ENCODE data around the gene ZNF705A.
A peak's percentile ranks its signal among the peaks of the same experiment; 100 is the strongest.
"Not testable (repeated sequence)": the region's sequence is repeated elsewhere in the genome, so short reads cannot be mapped to it uniquely, and the experiment has no call there.

ZNF705A gene

GRCh38 chr12:8156845-8157244 lies at the start of gene ZNF705A:
Gene ZNF705A, plus strand, starts transcription at chr12:8157015. Its CDS starts 15,611 bp downstream, at chr12:8172626.
- DNase-seq (ENCODE audit: low read depth), result peak; percentile 89

DNA sequence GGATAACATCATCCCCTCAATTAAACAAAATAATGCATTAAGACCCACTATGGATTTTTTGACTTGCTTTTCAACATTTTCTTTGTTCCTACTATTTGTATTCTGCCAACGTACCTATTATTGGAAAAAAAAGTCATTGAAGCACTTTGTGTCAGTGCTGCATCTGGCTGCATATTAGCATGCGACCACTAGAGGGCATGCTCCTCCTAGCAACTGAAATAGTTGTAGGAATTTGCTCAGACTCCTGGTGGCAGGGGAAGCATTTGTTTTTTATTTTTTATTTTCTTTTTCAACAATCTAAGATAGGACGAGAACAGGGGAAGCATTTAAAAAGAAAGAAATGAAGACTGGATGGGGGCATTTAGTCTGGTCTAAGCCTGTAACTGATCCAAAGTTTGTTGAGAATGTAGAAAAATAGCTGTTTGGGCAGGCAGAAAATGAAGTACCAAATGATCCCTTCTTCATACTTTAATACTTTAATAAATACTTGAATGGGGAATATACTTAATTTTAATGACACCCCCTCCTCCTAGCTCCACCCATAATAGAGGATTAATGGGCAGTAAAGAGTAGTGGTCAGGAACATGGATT lies 47.9 kb upstream of the ZNF705A start:
- DNase-seq (ENCODE audit: low read depth), result peak; percentile 75

DNA sequence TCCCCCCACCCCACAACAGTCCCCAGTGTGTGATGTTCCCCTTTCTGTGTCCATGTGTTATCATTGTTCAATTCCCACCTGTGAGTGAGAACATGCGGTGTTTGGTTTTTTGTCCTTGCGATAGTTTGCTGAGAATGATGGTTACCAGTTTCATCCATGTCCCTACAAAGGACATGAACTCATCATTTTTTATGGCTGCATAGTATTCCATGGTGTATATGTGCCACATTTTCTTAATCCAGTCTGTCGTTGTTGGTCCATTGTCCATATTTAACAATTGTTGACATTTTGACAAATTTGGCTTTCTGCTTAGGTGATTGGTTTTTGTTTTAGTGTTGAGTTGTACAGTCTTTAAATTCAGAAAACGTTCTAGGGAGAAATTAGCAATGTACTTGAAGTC lies 43.7 kb upstream of the ZNF705A start:
- DNase-seq (ENCODE audit: low read depth), result not testable (repeated sequence)

- DNase-seq (ENCODE audit: low read depth), result no peak
These were observed 36.6 kb upstream of the ZNF705A start for GRCh38 chr12:8120072-8120713.

- no peak for DNase-seq (ENCODE audit: low read depth)
These were observed 33.5 kb upstream of the ZNF705A start, which contains the start of gene CLEC4A for GRCh38 chr12:8123124-8123912. Gene CLEC4A, plus strand, starts transcription at chr12:8123617. Its CDS starts 262 bp downstream, at chr12:8123879.

GRCh38 chr12:8127138-8127537 lies 29.7 kb upstream of the ZNF705A start:
- DNase-seq (ENCODE audit: low read depth), result peak; percentile 8

DNA sequence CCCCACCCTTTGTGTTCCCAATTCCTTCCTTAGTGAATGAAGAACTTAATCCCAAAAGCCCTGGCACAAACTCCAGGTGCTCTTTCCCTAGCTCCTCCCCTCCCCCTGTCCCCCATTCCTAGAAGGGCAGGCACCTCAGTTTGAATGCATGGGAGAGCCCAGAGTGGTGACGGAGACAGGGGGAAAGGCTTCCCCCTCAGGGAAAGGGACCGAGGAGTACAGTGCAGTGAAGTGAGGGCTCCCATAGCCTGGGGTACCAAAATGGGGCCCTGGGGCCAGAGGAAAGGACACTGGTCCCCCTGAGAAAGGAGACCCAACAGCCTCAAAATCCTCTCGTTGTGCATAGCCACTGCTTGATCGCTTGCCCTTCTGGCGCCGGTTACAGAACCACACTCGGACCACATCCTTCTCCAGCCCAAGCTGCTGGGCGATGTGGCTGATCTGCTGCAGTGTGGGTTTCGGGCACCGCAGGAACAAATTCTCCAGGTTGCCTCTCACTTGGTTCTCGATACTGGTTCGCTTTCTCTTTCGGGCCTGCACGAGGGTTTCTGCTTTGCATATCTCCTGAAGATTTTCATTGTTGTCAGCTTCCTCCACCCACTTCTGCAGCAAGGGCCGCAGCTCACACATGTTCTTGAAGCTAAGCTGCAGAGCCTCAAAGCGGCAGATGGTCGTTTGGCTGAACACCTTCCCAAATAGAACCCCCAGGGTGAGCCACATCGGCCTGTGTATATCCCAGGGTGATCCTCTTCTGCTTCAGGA lies 23.0 kb upstream of the ZNF705A start:
- not testable (repeated sequence) for DNase-seq (ENCODE audit: low read depth)

DNA sequence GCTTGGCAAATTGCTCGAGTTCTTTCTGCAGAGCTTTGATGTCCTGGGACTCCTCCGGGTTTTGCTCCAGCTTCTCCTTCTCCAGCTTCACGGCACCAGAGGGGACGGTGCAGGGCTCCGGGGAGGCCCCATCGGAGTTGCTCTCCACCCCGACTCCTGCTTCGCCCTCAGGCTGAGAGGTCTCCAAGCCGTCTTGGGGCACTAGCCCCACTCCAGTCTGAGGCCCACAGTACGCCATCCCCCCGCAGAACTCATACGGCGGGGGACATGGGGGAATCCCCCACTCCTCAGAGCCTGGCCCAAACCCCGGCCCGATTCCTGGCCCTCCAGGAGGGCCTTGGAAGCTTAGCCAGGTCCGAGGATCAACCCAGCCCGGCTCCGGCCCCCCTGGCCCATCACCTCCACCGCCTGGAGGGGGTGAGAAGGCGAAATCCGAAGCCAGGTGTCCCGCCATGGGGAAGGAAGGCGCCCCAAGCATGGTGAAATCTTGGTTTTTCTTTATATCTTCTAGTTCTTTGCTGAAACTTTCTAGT lies 22.4 kb upstream of the ZNF705A start:
- not testable (repeated sequence) for DNase-seq (ENCODE audit: low read depth)

DNA sequence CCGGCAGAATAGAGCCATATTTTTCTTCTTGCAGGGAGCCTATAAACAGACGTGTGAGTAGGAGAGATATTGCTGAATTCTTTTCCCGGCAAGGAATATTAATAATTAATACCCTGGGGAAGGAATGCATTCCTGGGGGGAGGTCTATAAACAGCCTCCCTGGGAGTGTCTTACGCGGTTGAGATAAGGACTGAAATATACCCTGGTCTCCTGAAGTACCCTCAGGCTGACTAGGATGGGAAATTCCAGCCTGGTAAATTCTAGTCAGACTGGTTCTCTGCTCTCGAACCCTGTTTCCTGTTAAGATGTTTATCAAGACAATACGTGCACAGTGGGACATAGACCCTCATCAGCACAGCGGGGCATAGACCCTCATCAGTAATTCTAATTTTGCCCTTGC lies 15.2 kb upstream of the ZNF705A start:
- DNase-seq (ENCODE audit: low read depth), result not testable (repeated sequence)

- DNase-seq (ENCODE audit: low read depth), result no peak
These were observed 13.6 kb upstream of the ZNF705A start for GRCh38 chr12:8143261-8143660.

DNA sequence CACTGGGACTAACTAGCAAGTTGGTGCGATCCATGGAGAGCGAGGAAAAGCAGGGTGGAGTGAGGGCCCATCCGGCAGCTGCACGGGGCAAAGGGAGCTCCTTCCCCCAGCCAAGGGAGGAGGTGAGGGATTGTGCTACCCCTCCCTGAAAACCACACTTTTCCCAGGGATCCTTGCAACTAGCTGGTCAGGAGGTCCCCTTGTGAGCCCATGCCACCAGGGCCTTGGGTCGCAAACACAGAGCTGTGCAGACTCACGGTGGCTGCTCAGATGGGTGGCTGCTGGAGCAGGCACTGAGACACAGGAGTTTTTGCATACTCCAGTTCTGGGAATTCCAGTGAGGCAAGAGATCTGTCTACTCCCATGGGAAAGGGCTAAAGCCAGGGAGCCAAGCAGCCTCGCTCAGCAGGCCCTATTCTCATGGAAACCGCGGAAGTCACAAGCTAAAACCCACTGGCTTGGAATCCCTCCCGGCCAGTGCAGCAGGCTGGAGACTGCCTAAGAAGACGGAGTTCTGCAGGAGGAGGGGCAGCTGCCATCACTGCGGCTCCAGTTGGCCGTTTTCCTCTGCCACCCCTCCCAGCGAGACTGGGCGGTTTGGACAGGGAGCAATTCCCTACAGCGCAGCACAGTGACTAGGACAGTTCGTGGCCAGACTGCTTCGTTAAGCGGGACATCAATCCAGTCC lies 10.9 kb upstream of the ZNF705A start:
- peak; percentile 70 for DNase-seq (ENCODE audit: low read depth)

GRCh38 chr12:8146442-8146771 lies 10.4 kb upstream of the ZNF705A start:
- no peak for DNase-seq (ENCODE audit: low read depth)

GRCh38 chr12:8154526-8154925 lies 2.3 kb upstream of the ZNF705A start:
- DNase-seq (ENCODE audit: low read depth), result no peak

- peak; percentile 40 for DNase-seq (ENCODE audit: low read depth)
These were observed 399 bp upstream of the ZNF705A start for GRCh38 chr12:8156416-8156815.

GRCh38 chr12:8157484-8158198 lies 826 bp downstream of the ZNF705A start:
- DNase-seq (ENCODE audit: low read depth), result peak; percentile 39

- not testable (repeated sequence) for DNase-seq (ENCODE audit: low read depth)
These were observed 16.1 kb downstream of the ZNF705A start for GRCh38 chr12:8172911-8173310.

- DNase-seq (ENCODE audit: low read depth), result peak; percentile 22
These were observed 23.3 kb downstream of the ZNF705A start for GRCh38 chr12:8179989-8180585.

DNA sequence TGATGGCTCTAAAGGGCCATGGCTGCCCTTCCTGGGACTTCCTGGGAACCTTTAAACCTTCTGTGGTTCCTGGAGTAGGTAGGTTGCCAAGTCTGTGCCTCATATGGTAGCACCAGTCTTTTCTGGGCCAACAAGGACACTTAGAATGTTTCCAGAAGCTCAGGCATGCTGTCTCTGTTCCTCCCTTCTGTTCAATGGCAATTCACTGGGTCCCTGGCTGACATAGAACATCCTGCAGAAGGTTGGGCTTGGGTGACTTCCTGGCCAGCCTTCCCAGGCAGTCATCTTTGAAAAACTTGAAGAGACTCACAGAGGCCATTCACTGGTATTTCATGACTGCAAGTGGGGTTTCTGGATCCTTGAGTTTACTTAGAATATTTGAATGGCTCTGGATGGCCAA lies 24.5 kb downstream of the ZNF705A start:
- not testable (repeated sequence) for DNase-seq (ENCODE audit: low read depth)

- DNase-seq (ENCODE audit: low read depth), result not testable (repeated sequence)
These were observed 26.1 kb downstream of the ZNF705A start for GRCh38 chr12:8182923-8183322.

GRCh38 chr12:8183346-8183745 lies 26.5 kb downstream of the ZNF705A start:
- DNase-seq (ENCODE audit: low read depth), result not testable (repeated sequence)
